Activated CD8-positive, alpha-beta memory T cell treated with anti-CD3 and anti-CD28 coated beads, Interleukin-2, amount 50 U/mL, for 48 hours (primary cell): Measurements from ENCODE around the gene SLCO3A1.

Experiments used
- DNase-seq: peaks from one replicate; pipeline ENCODE4 v3.0.0-alpha.2; 2020

Gene SLCO3A1

GRCh38 chr15:91853511-91853947 lies at the start of gene SLCO3A1:
SLCO3A1 (plus strand) TSS chr15:91853708.
- peak; percentile 79 for DNase-seq

- no peak for DNase-seq
Measured at GRCh38 chr15:91807122-91807521, 46.4 kb upstream of the SLCO3A1 start.

GRCh38 chr15:91813924-91814323 lies 39.6 kb upstream of the SLCO3A1 start:
- no peak for DNase-seq

- no peak for DNase-seq
Measured at GRCh38 chr15:91816942-91817341, 36.6 kb upstream of the SLCO3A1 start.

GRCh38 chr15:91821458-91821857 lies 32.0 kb upstream of the SLCO3A1 start:
- no peak for DNase-seq

GRCh38 chr15:91824256-91824655 lies 29.3 kb upstream of the SLCO3A1 start:
- no peak for DNase-seq

- DNase-seq, result no peak
Measured at GRCh38 chr15:91826443-91826842, 27.1 kb upstream of the SLCO3A1 start.

- DNase-seq, result no peak
Measured at GRCh38 chr15:91833056-91833455, 20.5 kb upstream of the SLCO3A1 start.

- no peak for DNase-seq
Measured at GRCh38 chr15:91839867-91840266, 13.6 kb upstream of the SLCO3A1 start.

GRCh38 chr15:91841861-91842260 lies 11.6 kb upstream of the SLCO3A1 start:
- no peak for DNase-seq

- no peak for DNase-seq
Measured at GRCh38 chr15:91844341-91844740, 9.2 kb upstream of the SLCO3A1 start.

- no peak for DNase-seq
Measured at GRCh38 chr15:91844928-91845327, 8.6 kb upstream of the SLCO3A1 start.

- DNase-seq, result no peak
Measured at GRCh38 chr15:91845720-91846119, 7.8 kb upstream of the SLCO3A1 start.

- no peak for DNase-seq
Measured at GRCh38 chr15:91849180-91849579, 4.3 kb upstream of the SLCO3A1 start.

- no peak for DNase-seq
Measured at GRCh38 chr15:91849749-91850161, 3.8 kb upstream of the SLCO3A1 start.

GRCh38 chr15:91852741-91853510 lies 582 bp upstream of the SLCO3A1 start:
- peak; percentile 90 for DNase-seq

- DNase-seq, result peak; percentile 72
Measured at GRCh38 chr15:91853948-91854638, 585 bp downstream of the SLCO3A1 start.

GRCh38 chr15:91854639-91854990 lies 1.1 kb downstream of the SLCO3A1 start:
- DNase-seq, result no peak

- DNase-seq, result no peak
Measured at GRCh38 chr15:91855241-91855640, 1.7 kb downstream of the SLCO3A1 start.

- no peak for DNase-seq
Measured at GRCh38 chr15:91855684-91856489, 2.4 kb downstream of the SLCO3A1 start.

- no peak for DNase-seq
Measured at GRCh38 chr15:91857224-91857585, 3.7 kb downstream of the SLCO3A1 start.

GRCh38 chr15:91857772-91858171 lies 4.3 kb downstream of the SLCO3A1 start:
- DNase-seq, result no peak

GRCh38 chr15:91860498-91860897 lies 7.0 kb downstream of the SLCO3A1 start:
- no peak for DNase-seq

GRCh38 chr15:91861223-91861622 lies 7.7 kb downstream of the SLCO3A1 start:
- DNase-seq, result no peak
